SK-N-SH (cell line): ENCODE measurements around the gene GALNT18.

ENCODE experiments used
- CTCF ChIP-seq: fragments of 200-600 bp; sonication (generic); IDR thresholded peaks from 2 replicates; pipeline ENCODE4 v1.6.1; 2017; ENCODE audit warnings: antibody characterized with exemption, mild to moderate bottlenecking, moderate library complexity
- EZH2phosphoT487 ChIP-seq: fragments of 200-600 bp; sonication (generic); IDR thresholded peaks from 2 replicates; pipeline ENCODE4 v1.6.1; 2017; ENCODE audit warnings: low read depth, mixed run types, mild to moderate bottlenecking, antibody characterized with exemption, moderate library complexity, borderline replicate concordance
- GABPA ChIP-seq: IDR thresholded peaks from 2 replicates; pipeline ENCODE4 v1.4.0; 2012; ENCODE audit warnings: low read depth, mild to moderate bottlenecking
- JUND ChIP-seq: IDR thresholded peaks from 2 replicates; pipeline ENCODE4 v1.4.0; 2012
- MXI1 ChIP-seq: IDR thresholded peaks from 2 replicates; pipeline ENCODE4 v1.6.1; 2012; ENCODE audit warnings: mild to moderate bottlenecking, low read depth, low read length, improper control_type of control experiment
- PBX3 ChIP-seq: IDR thresholded peaks from 2 replicates; pipeline ENCODE4; 2012
- POLR2AphosphoS5 ChIP-seq: IDR thresholded peaks from 2 replicates; pipeline ENCODE4 v1.6.1; 2012; ENCODE audit warnings: low read depth, low read length
- REST ChIP-seq: IDR thresholded peaks from 2 replicates; pipeline ENCODE4 v1.6.1; 2012; ENCODE audit warnings: mild to moderate bottlenecking, low read depth, low read length, moderate library complexity
- TAF1 ChIP-seq: IDR thresholded peaks from 2 replicates; pipeline ENCODE4 v1.6.1; 2012; ENCODE audit warnings: low read depth, mild to moderate bottlenecking, low read length, moderate library complexity, borderline replicate concordance
- TEAD4 ChIP-seq: IDR thresholded peaks from 2 replicates; pipeline ENCODE4 v1.4.0; 2012; ENCODE audit warnings: mild to moderate bottlenecking, borderline replicate concordance; ENCODE audit not compliant: insufficient read depth

- TF ChIP-seq CTCF (no peak), REST (no peak), EZH2phosphoT487 (no peak), PBX3 (no peak), MXI1 (no peak), TEAD4 (no peak), GABPA (no peak), TAF1 (no peak), POLR2AphosphoS5 (no peak), JUND (no peak)
Observed at GRCh38 chr11:11241284-11241683, 380.5 kb downstream of the GALNT18 start.
